ENCODE data around the gene ROR2.

Gene ROR2

GRCh38 chr9:91873637-91874051 is 76.4 kb downstream of the ROR2 start:
- DNase-seq (ENCODE audit: low read depth), result no peak

- no peak for DNase-seq (ENCODE audit: low read depth)
These were observed 81.2 kb downstream of the ROR2 start for GRCh38 chr9:91868732-91869391.

DNA sequence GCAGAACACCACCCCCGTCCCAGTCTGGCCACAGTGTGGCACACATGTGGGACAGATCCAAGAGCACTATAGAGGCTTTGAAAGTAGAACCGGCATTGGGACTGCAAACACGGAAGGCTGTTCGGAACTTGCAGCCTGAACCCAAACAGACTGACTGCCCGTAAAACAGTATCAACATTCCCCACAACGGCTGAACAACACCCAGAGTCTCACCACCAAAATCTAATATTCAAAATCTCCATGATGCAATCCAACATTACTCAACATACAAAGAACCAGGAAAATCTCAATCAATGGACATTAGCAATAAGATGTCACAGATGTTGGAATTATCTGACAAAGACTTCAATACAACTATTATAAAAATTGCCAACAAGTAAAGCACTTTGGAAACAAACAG is 82.3 kb downstream of the ROR2 start:
- DNase-seq (ENCODE audit: low read depth), result no peak

DNA sequence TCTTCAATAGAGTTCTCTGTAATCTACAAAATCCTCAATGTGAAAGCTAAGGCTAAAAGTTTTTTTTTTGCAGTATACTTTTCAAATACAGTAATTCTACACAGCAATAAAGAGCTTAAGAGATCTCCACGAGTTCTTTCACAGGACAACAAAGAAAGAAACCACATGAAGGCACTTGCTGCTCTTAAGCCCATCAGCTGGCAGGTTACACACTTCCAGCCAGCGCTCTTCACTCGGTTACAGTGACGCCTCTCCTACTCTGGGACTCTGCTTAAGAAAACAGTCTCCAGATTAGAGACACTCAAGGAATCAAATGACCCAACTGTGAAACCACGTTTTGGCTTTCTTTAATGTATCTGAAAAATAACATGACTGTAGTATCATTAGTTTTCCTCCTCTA is 85.0 kb downstream of the ROR2 start:
- no peak for DNase-seq (ENCODE audit: low read depth)

- no peak for DNase-seq (ENCODE audit: low read depth)
These were observed 85.6 kb downstream of the ROR2 start for GRCh38 chr9:91864380-91864779.

- no peak for DNase-seq (ENCODE audit: low read depth)
These were observed 86.6 kb downstream of the ROR2 start for GRCh38 chr9:91863469-91863868.

DNA sequence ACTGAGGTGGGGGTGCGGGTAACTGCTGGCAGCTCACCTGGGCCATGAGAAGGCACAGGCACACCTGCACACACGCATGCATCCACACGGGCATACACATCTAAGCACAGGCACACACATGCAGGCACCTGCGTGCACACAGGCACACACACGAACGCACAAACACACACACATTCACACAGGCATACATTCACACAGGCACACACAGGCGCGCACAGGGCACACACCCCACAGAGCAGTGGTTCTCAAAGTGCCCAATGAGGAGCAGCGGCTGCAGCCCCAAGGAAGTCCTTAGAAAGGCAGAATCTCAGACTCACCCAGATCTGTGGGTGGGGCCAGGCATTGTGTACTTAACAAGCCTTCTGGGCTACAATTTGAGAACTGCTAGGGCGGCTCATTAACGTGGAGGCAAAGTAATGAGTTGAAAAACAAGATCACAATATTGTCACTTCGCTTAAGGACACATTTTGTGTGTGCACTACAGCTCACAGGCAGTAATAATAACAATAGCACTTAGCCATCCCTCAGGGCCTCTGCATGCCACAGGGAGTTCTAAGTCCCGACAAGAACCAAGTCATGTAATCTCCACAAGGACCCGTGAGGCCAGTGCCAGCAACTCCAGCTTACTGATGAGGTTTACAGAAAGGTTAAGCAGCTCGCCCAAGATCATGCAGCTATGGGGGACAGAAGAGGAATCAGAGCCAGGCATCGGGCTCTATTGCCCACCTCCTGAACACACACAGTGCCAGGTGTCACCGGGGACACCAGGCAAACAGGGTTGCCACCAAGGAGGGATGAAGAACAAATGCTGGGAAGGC is 91.6 kb downstream of the ROR2 start:
- DNase-seq (ENCODE audit: low read depth), result no peak

GRCh38 chr9:91857291-91858212 is 92.5 kb downstream of the ROR2 start:
- DNase-seq (ENCODE audit: low read depth), result no peak

DNA sequence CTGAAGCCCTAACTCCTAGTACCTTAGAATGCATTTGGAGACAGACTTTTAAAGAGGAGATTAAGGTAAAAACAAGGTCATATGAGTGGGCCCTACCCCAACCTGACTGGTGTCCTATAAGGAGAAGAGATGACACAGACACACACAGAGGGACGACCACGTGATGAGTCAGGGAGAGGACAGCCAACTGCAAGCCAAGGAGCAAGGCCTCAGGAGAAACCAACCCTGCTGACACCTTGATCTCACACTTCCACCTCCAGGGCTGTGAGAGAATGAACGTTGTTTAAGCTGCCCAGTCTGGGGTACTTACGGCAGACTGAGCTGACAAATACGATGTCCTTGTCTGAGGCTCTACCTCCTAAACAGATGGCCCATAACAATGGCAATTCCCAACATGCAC is 93.6 kb downstream of the ROR2 start:
- no peak for DNase-seq (ENCODE audit: low read depth)

GRCh38 chr9:91855196-91855595 is 94.8 kb downstream of the ROR2 start:
- no peak for DNase-seq (ENCODE audit: low read depth)

DNA sequence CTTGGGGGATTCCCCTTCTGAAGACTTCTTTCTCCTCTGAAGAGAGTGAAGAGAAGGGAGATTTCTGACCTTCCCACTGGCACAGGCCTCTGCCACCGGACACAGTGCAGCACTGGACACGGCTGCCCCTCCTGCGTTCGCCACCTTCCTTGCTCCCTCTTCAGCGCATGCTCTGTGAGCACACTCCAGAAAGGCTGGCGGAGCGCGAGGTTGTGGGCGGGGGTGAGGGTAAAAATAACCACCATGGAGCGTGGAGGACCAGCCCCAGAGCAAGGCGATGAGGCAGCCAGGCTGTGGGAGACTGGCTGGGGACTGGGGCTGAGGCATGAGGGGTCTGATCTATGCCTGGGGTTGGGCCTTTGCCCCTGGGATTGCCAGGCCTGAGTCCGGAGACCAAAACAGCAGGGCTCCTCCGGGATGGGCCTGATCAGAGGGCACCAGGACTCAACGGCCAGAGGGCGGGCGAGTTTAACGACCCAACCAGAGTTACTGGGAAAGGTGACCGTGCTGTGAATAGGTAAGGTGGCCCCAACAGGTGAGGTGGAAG is 97.2 kb downstream of the ROR2 start:
- no peak for DNase-seq (ENCODE audit: low read depth)

DNA sequence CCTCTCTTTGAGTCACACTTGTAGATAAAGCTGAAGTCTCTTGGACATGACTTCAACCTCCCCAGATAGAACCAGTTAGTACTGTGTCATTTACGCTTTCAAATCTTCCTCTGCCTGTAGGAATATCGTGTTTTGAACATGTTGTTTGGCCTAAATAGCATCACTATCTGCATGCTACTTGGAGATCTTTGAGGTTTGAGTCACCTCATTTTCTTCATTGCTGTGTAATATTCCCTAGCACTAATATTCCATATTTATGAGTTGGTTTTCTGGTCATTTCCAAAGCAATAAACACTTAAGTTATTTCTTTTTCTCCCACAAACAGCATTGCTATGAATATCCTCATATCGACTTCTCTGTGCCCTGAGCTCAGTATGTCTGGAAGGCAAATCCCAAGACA is 100.3 kb downstream of the ROR2 start:
- no peak for DNase-seq (ENCODE audit: low read depth)

- no peak for DNase-seq (ENCODE audit: low read depth)
These were observed 101.9 kb downstream of the ROR2 start for GRCh38 chr9:91848146-91848545.

- no peak for DNase-seq (ENCODE audit: low read depth)
These were observed 102.4 kb downstream of the ROR2 start for GRCh38 chr9:91847581-91848091.

DNA sequence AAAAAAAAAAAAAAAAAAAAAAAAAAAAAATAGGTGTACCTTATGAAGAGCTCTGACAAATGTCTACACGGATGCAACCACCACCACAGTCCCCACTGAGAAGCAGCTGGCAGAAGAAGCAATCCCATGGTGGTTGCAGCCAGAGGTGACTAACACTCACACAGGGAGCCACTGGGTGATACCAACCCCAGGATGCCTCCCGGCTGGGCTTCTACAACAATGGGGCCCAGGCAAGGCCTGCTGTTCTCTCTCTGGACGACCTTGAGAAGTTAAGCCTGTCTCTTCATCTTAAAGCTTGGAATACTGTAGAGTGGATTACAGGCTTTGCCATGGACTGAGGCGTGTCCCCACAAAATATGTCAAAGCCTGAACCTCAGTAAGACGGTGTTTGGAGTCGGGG is 104.1 kb downstream of the ROR2 start:
- no peak for DNase-seq (ENCODE audit: low read depth)

DNA sequence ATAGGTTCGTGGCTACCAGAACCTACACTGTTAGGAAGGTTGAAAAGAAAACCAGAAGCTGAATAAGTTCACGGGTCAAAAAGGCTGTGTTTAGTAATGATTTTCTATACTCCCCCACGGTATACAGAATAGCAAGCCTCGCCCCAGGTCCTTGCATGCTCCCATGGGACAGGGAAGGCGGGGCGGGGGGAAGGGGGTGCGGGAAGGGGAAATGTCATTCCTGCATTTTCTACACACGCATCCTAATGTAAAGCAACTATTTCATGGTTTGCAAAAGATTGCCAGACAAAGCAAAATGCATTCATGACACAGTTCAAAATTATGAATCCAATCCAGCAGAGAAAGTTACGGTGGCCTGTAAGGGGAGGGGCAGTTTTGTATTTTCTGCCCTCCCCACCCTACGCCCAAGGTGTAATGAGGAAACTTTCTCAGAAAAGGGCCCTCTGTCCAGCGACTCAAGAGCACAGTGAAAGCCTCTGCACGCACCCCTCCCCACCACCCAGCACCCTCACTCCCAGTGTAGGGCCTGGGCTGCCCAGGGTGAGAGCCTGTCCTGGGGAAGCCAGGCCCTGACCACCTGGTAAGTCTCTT is 105.2 kb downstream of the ROR2 start:
- no peak for DNase-seq (ENCODE audit: low read depth)

GRCh38 chr9:91844190-91844589 is 105.8 kb downstream of the ROR2 start:
- no peak for DNase-seq (ENCODE audit: low read depth)

GRCh38 chr9:91843623-91844148 is 106.3 kb downstream of the ROR2 start:
- DNase-seq (ENCODE audit: low read depth), result no peak

- no peak for DNase-seq (ENCODE audit: low read depth)
These were observed 106.9 kb downstream of the ROR2 start for GRCh38 chr9:91843093-91843492.

GRCh38 chr9:91842358-91843049 is 107.5 kb downstream of the ROR2 start:
- DNase-seq (ENCODE audit: low read depth), result no peak

- DNase-seq (ENCODE audit: low read depth), result no peak
These were observed 108.4 kb downstream of the ROR2 start for GRCh38 chr9:91841591-91841990.
